Middle frontal gyrus (tissue), 1 donor: Measurements from ENCODE around the gene HOXD8.

Experiments
- DNase-seq: peaks from one replicate; pipeline ENCODE4 v3.0.0-alpha.2; 2015; ENCODE audit warnings: low spot score; ENCODE audit errors: extremely low spot score

The HOXD8 gene

GRCh38 chr2:176102309-176102866, 27.1 kb upstream of the HOXD8 start:
- DNase-seq: no peak

- DNase-seq: no peak
These were observed 26.3 kb upstream of the HOXD8 start for GRCh38 chr2:176103194-176103593.

GRCh38 chr2:176103742-176104315, 25.7 kb upstream of the HOXD8 start:
- no peak for DNase-seq

- DNase-seq: no peak
These were observed 25.0 kb upstream of the HOXD8 start for GRCh38 chr2:176104316-176105077.

GRCh38 chr2:176105078-176105729, 24.3 kb upstream of the HOXD8 start:
- DNase-seq: no peak

- no peak for DNase-seq
These were observed 23.6 kb upstream of the HOXD8 start for GRCh38 chr2:176105730-176106580.

GRCh38 chr2:176106581-176107539, 22.6 kb upstream of the HOXD8 start, which contains the start of gene HOXD11:
Gene HOXD11, plus strand, starts transcription at chr2:176107280. Its CDS starts 76 bp downstream, at chr2:176107356.
- no peak for DNase-seq

GRCh38 chr2:176107731-176108181, 21.7 kb upstream of the HOXD8 start:
- no peak for DNase-seq

GRCh38 chr2:176109192-176109901, 20.2 kb upstream of the HOXD8 start:
- no peak for DNase-seq

GRCh38 chr2:176109946-176110345, 19.6 kb upstream of the HOXD8 start:
- DNase-seq: no peak

- DNase-seq: no peak
These were observed 18.8 kb upstream of the HOXD8 start for GRCh38 chr2:176110415-176111308.

GRCh38 chr2:176111309-176111663, 18.2 kb upstream of the HOXD8 start:
- DNase-seq: no peak

- DNase-seq: no peak
These were observed 17.6 kb upstream of the HOXD8 start for GRCh38 chr2:176111846-176112374.

- no peak for DNase-seq
These were observed 16.9 kb upstream of the HOXD8 start for GRCh38 chr2:176112375-176113302.

GRCh38 chr2:176114120-176114929, 15.2 kb upstream of the HOXD8 start:
- no peak for DNase-seq

GRCh38 chr2:176114930-176115625, 14.4 kb upstream of the HOXD8 start:
- DNase-seq: no peak
